ENCODE data around the gene PXK. TPM values are rescaled to one million over a fixed set of nuclear protein-coding genes. Genes with fewer than 3 reads are reported as not detected.

PXK gene
- total and polyA plus RNA-seq, 7 experiments from 2014 or later = 17.3 to 38.9 (median 23.1) TPM

- Histone ChIP-seq H3K9me3 (ENCODE audit: control insufficient read depth in 2 of 3, low read length in 3 of 3) (no peaks in the 10 kb centered on the region), H3K27ac (ENCODE audit: low read depth, low read length) (no peak overlapping the region), H3K4me1 (ENCODE audit: control insufficient read depth in 2 of 2, insufficient read depth in 2 of 2, low read length in 2 of 2) (peaks cover 4 to 10% of the 10 kb centered on the region in 2 donors), H3K36me3 (ENCODE audit: control insufficient read depth in 2 of 3, insufficient read depth in 3 of 3, low read length in 3 of 3) (no peaks in the 10 kb centered on the region), H3K4me3 (ENCODE audit: low read length) (no peak overlapping the region), H3K27me3 (ENCODE audit: control insufficient read depth in 2 of 2, insufficient read depth in 2 of 2, low read length in 2 of 2) (no peaks in the 10 kb centered on the region)
- peaks cover 34 to 88% (median 45%) of the 10 kb centered on the region in 7 donors for H3K4me1 Mint-ChIP-seq
- DNase-seq = peak in 8 of 9 donors; percentile 21 to 49 (median 35)
- peak overlapping the region in 7 of 9 donors; percentile 1 to 92 (median 47) for H3K27ac Mint-ChIP-seq
- H3K4me3 Mint-ChIP-seq = peak overlapping the region; percentile 32 to 84 (median 54)
- peak; percentile 74 for ATAC-seq
- CTCF ChIA-PET = no interaction called here
- no peaks in the 10 kb centered on the region for H3K27me3 Mint-ChIP-seq
- POLR2A ChIA-PET = no interaction called here
- intact Hi-C loops (cut with micrococcal nuclease) = loop anchor here in 1 of 2 donors (1.0 kb wide), 2 partner anchors 20 to 60 kb away; no protein-coding TSS in a partner anchor
- H3K36me3 Mint-ChIP-seq = peaks cover 0 to 22% (median 3%) of the 10 kb centered on the region in 5 donors
- H3K9me3 Mint-ChIP-seq = no peaks in the 10 kb centered on the region
These were observed 21.2 kb downstream of the PXK start for GRCh38 chr3:58353722-58354553.

GRCh38 chr3:58355179-58355578, 22.5 kb downstream of the PXK start:
- Histone ChIP-seq H3K4me3 (ENCODE audit: low read length) (no peak overlapping the region), H3K27ac (ENCODE audit: low read depth, low read length) (no peak overlapping the region), H3K9me3 (ENCODE audit: control insufficient read depth in 2 of 3, low read length in 3 of 3) (no peaks in the 10 kb centered on the region), H3K27me3 (ENCODE audit: control insufficient read depth in 2 of 2, insufficient read depth in 2 of 2, low read length in 2 of 2) (no peaks in the 10 kb centered on the region), H3K36me3 (ENCODE audit: control insufficient read depth in 2 of 3, insufficient read depth in 3 of 3, low read length in 3 of 3) (no peaks in the 10 kb centered on the region), H3K4me1 (ENCODE audit: control insufficient read depth in 2 of 2, insufficient read depth in 2 of 2, low read length in 2 of 2) (peaks cover 4% of the 10 kb centered on the region in 2 donors)
- Mint-ChIP-seq H3K4me1 (peaks cover 28 to 78% (median 35%) of the 10 kb centered on the region in 7 donors), H3K4me3 (peak overlapping the region in 1 of 10 donors; percentile 2), H3K27ac (peak overlapping the region in 1 of 9 donors; percentile 23), H3K9me3 (no peaks in the 10 kb centered on the region), H3K36me3 (peaks cover 0 to 14% (median 7%) of the 10 kb centered on the region in 5 donors), H3K27me3 (no peaks in the 10 kb centered on the region)
- ATAC-seq (peak; percentile 25), DNase-seq (no peak)
- ChIA-PET CTCF (interaction anchor here (1.6 kb wide), 1 partner anchor 11 kb away, joined by 3 read pairs; no protein-coding TSS in a partner anchor), POLR2A (no interaction called here)
- intact Hi-C loops (cut with micrococcal nuclease) = no loop called here

- Histone ChIP-seq H3K4me3 (ENCODE audit: low read length) (no peak overlapping the region), H3K27ac (ENCODE audit: low read depth, low read length) (no peak overlapping the region), H3K4me1 (ENCODE audit: control insufficient read depth in 2 of 2, insufficient read depth in 2 of 2, low read length in 2 of 2) (peaks cover 4% of the 10 kb centered on the region in 2 donors), H3K36me3 (ENCODE audit: control insufficient read depth in 2 of 3, insufficient read depth in 3 of 3, low read length in 3 of 3) (no peaks in the 10 kb centered on the region), H3K27me3 (ENCODE audit: control insufficient read depth in 2 of 2, insufficient read depth in 2 of 2, low read length in 2 of 2) (no peaks in the 10 kb centered on the region), H3K9me3 (ENCODE audit: control insufficient read depth in 2 of 3, low read length in 3 of 3) (no peaks in the 10 kb centered on the region)
- H3K4me1 Mint-ChIP-seq = peaks cover 20 to 69% (median 26%) of the 10 kb centered on the region in 7 donors
- ATAC-seq (peak; percentile 62), DNase-seq (no peak)
- H3K36me3 Mint-ChIP-seq = peaks cover 0 to 8% (median 7%) of the 10 kb centered on the region in 5 donors
- ChIA-PET CTCF (interaction anchor here (1.6 kb wide), 1 partner anchor 10 kb away, joined by 3 read pairs; no protein-coding TSS in a partner anchor), POLR2A (no interaction called here)
- peak overlapping the region in 1 of 10 donors; percentile 37 for H3K4me3 Mint-ChIP-seq
- H3K27me3 Mint-ChIP-seq = no peaks in the 10 kb centered on the region
- H3K27ac Mint-ChIP-seq = peak overlapping the region in 1 of 9 donors; percentile 83
- H3K9me3 Mint-ChIP-seq = no peaks in the 10 kb centered on the region
- intact Hi-C loops (cut with micrococcal nuclease) = no loop called here
These were observed 23.4 kb downstream of the PXK start for GRCh38 chr3:58356054-58356453.

GRCh38 chr3:58357402-58357801, 24.7 kb downstream of the PXK start:
- H3K27me3 Mint-ChIP-seq = no peaks in the 10 kb centered on the region
- ChIA-PET CTCF (no interaction called here), POLR2A (no interaction called here)
- H3K9me3 Mint-ChIP-seq = peaks cover 0 to 2% (median 0%) of the 10 kb centered on the region in 11 donors
- no peak for DNase-seq
- H3K36me3 Mint-ChIP-seq = peaks cover 0 to 13% (median 7%) of the 10 kb centered on the region in 5 donors
- H3K27ac ChIP-seq (ENCODE audit: low read depth, low read length) = no peak overlapping the region
- no peaks in the 10 kb centered on the region for H3K9me3 ChIP-seq (ENCODE audit: control insufficient read depth in 2 of 3, low read length in 3 of 3)
- intact Hi-C loops (cut with micrococcal nuclease) = no loop called here
- H3K4me3 Mint-ChIP-seq = peak overlapping the region in 1 of 10 donors; percentile 38
- no peak overlapping the region for H3K4me3 ChIP-seq (ENCODE audit: low read length)
- peak overlapping the region in 3 of 9 donors; percentile 41 to 70 (median 46) for H3K27ac Mint-ChIP-seq
- H3K27me3 ChIP-seq (ENCODE audit: control insufficient read depth in 2 of 2, insufficient read depth in 2 of 2, low read length in 2 of 2) = no peaks in the 10 kb centered on the region
- no peak for ATAC-seq
- H3K36me3 ChIP-seq (ENCODE audit: control insufficient read depth in 2 of 3, insufficient read depth in 3 of 3, low read length in 3 of 3) = no peaks in the 10 kb centered on the region
- peaks cover 15 to 63% (median 27%) of the 10 kb centered on the region in 7 donors for H3K4me1 Mint-ChIP-seq
- H3K4me1 ChIP-seq (ENCODE audit: control insufficient read depth in 2 of 2, insufficient read depth in 2 of 2, low read length in 2 of 2) = peaks cover 4% of the 10 kb centered on the region in 2 donors

- POLR2A ChIA-PET = no interaction called here
- Mint-ChIP-seq H3K36me3 (peaks cover 0 to 10% (median 4%) of the 10 kb centered on the region in 5 donors), H3K9me3 (peaks cover 0 to 2% (median 0%) of the 10 kb centered on the region in 11 donors), H3K27ac (no peak overlapping the region), H3K4me3 (no peak overlapping the region), H3K27me3 (no peaks in the 10 kb centered on the region), H3K4me1 (peaks cover 12 to 57% (median 25%) of the 10 kb centered on the region in 7 donors)
- Histone ChIP-seq H3K27ac (ENCODE audit: low read depth, low read length) (no peak overlapping the region), H3K9me3 (ENCODE audit: control insufficient read depth in 2 of 3, low read length in 3 of 3) (no peaks in the 10 kb centered on the region), H3K4me3 (ENCODE audit: low read length) (no peak overlapping the region), H3K36me3 (ENCODE audit: control insufficient read depth in 2 of 3, insufficient read depth in 3 of 3, low read length in 3 of 3) (no peaks in the 10 kb centered on the region), H3K4me1 (ENCODE audit: control insufficient read depth in 2 of 2, insufficient read depth in 2 of 2, low read length in 2 of 2) (peaks cover 4% of the 10 kb centered on the region in 2 donors), H3K27me3 (ENCODE audit: control insufficient read depth in 2 of 2, insufficient read depth in 2 of 2, low read length in 2 of 2) (no peaks in the 10 kb centered on the region)
- DNase-seq (no peak), ATAC-seq (no peak)
- CTCF ChIA-PET = no interaction called here
- intact Hi-C loops (cut with micrococcal nuclease) = no loop called here
These were observed 25.4 kb downstream of the PXK start for GRCh38 chr3:58358092-58358491.

- ChIA-PET POLR2A (no interaction called here), CTCF (no interaction called here)
- H3K27me3 ChIP-seq (ENCODE audit: control insufficient read depth in 2 of 2, insufficient read depth in 2 of 2, low read length in 2 of 2) = no peaks in the 10 kb centered on the region
- no peak overlapping the region for H3K27ac ChIP-seq (ENCODE audit: low read depth, low read length)
- Mint-ChIP-seq H3K9me3 (peaks cover 0 to 2% (median 0%) of the 10 kb centered on the region in 11 donors), H3K36me3 (peaks cover 0 to 10% (median 8%) of the 10 kb centered on the region in 5 donors), H3K27me3 (no peaks in the 10 kb centered on the region), H3K4me1 (peaks cover 12 to 52% (median 19%) of the 10 kb centered on the region in 7 donors), H3K27ac (no peak overlapping the region), H3K4me3 (no peak overlapping the region)
- ATAC-seq = no peak
- intact Hi-C loops (cut with micrococcal nuclease) = no loop called here
- H3K4me1 ChIP-seq (ENCODE audit: control insufficient read depth in 2 of 2, insufficient read depth in 2 of 2, low read length in 2 of 2) = peaks cover 3% of the 10 kb centered on the region in 2 donors
- H3K4me3 ChIP-seq (ENCODE audit: low read length) = no peak overlapping the region
- no peak for DNase-seq
- no peaks in the 10 kb centered on the region for H3K9me3 ChIP-seq (ENCODE audit: control insufficient read depth in 2 of 3, low read length in 3 of 3)
- no peaks in the 10 kb centered on the region for H3K36me3 ChIP-seq (ENCODE audit: control insufficient read depth in 2 of 3, insufficient read depth in 3 of 3, low read length in 3 of 3)
These were observed 26.1 kb downstream of the PXK start for GRCh38 chr3:58358808-58359207.

All from naive thymus-derived CD4-positive, alpha-beta T cell (primary cell).